HG02571 (cell line): Measurements from ENCODE around the gene ZAP70.

Source experiments
- ATAC-seq: cut with Tn5 transposase; IDR thresholded peaks from one replicate; pipeline ENCODE4 v1.9.1; 2021; ENCODE audit warnings: mild to moderate bottlenecking, moderate library complexity; ENCODE audit not compliant: unreplicated experiment

ZAP70 gene

GRCh38 chr2:97775074-97775473 is 61.7 kb downstream of the ZAP70 start:
- ATAC-seq = no peak

GRCh38 chr2:97779141-97779540 is 65.8 kb downstream of the ZAP70 start:
- no peak for ATAC-seq

- no peak for ATAC-seq
These were observed 68.6 kb downstream of the ZAP70 start for GRCh38 chr2:97781981-97782380.

GRCh38 chr2:97784953-97785352 is 71.6 kb downstream of the ZAP70 start:
- no peak for ATAC-seq

- ATAC-seq = no peak
These were observed 72.4 kb downstream of the ZAP70 start for GRCh38 chr2:97785818-97786217.

GRCh38 chr2:97788986-97789644 is 75.7 kb downstream of the ZAP70 start:
- ATAC-seq = no peak
